Subcutaneous adipose tissue (tissue), 4 donors: ENCODE data around the gene AUTS2. TPM values are rescaled to one million over a fixed set of nuclear protein-coding genes. Genes with fewer than 3 reads are reported as not detected.

ENCODE experiments used
- total RNA-seq, 4 donors: library from RNA; depleted of rRNA; stranded (reverse); fragments of >200 nt; gene quantifications; one replicate each; pipeline ENCODE4 v1.1.0, GENCODE V29; 2016
- TF ChIP-seq, protein P1 (sequence below): fragments of 450-650 bp; IDR thresholded peaks from one replicate; pipeline ENCODE4 v1.5.1; 2016; ENCODE audit warnings: low read depth, mild to moderate bottlenecking, control low read depth, antibody characterized with exemption, moderate library complexity

AUTS2 gene
- total RNA-seq, 4 donors from 2014 or later = 22.4 to 46.9 (median 27.4) TPM

DNA sequence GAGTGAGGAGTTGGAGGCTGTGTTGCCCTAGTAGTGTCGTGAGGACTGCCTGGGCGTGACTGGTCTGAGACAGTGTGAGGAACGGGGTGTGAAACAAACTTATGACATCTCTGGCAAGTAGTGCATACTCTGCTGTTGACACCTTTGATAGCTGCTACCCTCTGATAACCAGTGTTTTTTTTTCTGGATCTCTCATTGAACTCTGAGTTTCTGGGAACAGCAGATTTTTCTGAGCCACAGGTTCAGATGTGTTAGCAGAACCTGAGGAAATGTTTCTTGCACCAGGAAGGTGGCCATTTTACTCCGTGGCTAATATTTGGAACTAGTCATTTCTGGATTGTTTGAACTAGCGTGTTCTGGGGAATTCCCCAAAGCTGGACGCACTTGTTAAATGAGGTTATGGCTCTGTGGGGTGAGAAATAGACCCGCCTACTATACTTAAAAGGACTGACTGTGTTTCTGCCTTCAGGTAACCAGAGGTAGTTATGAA lies 52.9 kb downstream of the AUTS2 start:
- TF ChIP-seq, protein P1, sequence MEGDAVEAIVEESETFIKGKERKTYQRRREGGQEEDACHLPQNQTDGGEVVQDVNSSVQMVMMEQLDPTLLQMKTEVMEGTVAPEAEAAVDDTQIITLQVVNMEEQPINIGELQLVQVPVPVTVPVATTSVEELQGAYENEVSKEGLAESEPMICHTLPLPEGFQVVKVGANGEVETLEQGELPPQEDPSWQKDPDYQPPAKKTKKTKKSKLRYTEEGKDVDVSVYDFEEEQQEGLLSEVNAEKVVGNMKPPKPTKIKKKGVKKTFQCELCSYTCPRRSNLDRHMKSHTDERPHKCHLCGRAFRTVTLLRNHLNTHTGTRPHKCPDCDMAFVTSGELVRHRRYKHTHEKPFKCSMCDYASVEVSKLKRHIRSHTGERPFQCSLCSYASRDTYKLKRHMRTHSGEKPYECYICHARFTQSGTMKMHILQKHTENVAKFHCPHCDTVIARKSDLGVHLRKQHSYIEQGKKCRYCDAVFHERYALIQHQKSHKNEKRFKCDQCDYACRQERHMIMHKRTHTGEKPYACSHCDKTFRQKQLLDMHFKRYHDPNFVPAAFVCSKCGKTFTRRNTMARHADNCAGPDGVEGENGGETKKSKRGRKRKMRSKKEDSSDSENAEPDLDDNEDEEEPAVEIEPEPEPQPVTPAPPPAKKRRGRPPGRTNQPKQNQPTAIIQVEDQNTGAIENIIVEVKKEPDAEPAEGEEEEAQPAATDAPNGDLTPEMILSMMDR = no peak

DNA sequence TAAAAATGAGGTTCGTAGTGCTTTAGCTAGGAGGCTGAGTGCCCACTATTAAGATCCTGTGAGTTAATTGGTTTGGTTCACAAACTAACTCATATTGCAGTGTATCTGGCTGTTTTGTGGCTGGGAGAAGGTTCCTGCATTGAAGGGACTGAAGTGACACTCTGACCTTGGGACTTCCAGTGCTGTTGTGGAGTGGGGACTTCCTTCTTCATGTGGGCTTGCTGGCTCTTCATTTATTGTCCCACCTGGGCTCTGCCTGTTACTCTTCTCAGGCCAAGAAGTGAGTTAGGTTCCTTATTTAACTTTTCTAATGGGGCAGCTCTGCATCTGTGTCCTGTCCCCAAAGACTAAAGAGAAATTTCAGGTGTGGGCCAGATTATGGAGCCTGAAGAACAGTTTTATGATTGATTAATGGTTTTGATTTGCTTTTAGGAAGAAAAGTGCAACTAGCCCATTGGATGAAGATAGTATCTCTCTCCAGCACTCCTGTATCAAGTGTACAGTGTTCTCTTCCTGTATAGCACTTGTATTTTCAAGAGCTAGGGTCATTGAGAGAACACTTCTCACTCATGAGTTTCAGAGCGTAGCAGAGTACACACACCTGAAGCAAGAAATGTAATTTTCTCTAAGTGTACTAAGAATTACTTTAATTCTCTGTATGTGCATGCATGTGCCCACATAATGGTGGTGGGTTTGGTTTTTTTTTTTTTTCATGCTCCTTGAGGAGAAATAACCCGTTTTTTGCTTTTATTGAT lies 54.8 kb downstream of the AUTS2 start:
- TF ChIP-seq, protein P1 = no peak

DNA sequence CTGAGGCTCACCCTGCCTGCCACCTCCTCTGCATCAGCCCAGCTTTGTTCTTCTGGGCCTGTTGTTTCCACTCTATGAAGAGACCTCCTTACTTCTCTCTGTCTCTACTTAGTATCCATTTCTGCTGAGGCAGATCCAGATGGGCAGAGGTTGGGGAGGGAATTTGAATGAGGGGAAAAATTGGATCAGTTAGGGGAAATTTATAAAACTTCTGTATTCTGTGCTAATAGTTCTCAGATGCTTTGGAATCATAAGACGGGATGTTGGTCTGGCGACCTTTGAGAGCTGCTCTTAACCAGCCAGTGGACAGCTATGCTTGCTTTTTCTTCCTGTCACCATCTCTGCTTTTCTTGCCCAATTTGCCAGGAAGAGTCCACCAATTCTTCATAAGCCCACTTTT lies 55.5 kb downstream of the AUTS2 start:
- TF ChIP-seq, protein P1 = no peak

DNA sequence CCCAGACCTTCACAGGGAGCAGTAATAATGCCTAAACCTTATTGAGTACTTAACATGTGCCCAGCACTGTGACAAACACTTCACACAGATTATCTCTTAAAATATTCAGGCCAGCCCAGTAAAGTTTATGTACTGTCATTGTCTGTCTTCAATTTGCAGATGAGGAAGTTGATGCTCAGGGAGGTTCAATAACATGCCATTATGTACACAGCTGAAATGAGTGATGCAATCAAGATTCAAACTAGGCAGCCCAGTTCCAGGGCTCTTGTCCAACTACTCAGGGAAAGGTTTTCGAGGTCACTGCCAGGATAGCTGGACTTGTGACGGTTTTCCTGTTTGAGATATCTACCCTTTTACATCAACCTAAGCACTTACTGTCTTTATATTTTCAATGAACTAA lies 56.1 kb downstream of the AUTS2 start:
- TF ChIP-seq, protein P1 = no peak

DNA sequence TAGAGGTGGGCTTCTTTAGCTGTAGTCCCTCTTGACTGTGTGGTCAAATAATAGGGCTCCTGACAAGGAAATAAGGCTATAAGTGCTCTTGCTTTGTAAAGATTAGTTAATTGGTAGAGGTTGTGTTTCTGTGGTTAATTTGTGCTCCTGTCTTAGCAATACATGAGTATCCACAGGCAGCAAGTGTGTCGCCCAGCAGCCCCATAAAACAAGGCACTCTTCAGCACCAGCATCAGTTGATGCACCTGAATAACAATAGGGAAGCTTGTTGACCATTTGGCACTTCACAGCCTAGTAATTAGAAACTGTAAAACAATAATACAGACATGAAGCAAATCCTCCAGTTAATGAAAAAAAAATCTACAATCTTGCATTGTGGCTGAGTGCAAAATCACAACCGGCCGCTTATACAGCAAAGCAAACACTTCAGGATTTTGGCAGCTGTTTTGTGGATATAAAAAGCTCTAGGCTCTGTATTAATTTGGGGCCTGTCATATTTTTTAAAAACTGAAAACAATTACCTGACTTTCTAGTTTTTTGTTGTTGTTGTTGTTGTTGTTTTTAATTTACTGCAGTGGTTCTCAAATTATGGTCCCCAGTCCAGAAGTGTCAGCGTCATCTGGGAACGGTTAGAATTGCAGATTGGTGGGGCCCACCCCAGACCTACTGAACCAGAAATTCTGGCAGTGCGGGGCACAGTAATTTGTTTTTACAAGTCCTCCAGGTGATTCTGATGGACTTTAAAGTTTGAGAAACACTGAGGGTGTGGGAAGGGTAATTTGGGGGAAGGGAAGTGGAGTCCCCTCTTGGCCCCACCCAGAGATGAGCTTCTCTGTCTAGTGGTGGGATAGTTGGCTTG lies 56.8 kb downstream of the AUTS2 start:
- TF ChIP-seq, protein P1 = no peak

DNA sequence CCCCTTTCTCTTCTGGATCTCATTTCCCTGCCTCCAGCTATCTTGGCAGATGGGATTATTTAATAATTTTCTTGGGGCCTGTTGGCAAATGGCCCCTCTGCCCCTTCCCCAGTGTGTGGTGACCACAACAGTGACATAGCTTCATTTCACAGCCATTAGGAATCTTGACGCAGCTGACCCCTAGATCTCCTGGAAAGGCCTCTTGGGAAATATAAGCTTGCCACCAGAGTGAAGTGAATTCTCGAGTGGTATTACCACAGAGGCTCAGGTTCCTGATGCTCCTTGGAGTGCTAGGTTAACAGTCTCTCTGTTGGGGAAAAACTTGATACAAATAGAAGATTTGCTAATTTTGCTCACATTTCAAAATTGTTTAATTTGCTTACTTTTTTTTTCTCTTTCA lies 57.8 kb downstream of the AUTS2 start:
- TF ChIP-seq, protein P1 = no peak

DNA sequence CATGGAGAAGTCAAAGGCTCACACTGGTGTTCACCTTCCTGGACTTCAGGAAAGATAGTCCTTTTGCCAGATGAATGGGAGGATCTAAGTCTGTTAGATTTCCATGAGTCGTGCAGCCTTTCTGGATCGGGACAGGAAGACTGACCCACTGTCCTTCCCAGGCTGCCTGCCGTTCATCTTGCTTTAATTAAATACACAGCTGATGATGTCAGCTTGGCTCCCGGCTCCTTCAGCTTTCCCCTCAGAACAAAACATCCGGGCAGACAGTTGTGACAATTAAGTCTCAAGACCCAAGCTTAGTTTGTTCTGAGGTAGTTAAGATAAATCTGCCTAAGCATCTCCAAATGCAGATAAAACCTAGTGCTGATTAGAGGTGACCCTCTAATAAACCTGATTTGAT lies 58.6 kb downstream of the AUTS2 start:
- TF ChIP-seq, protein P1 = no peak
